HUES48 (cell line): ENCODE results near the gene KCNK4.
A peak's percentile ranks its signal among the peaks of the same experiment; 100 is the strongest.
"Not testable (repeated sequence)": the region's sequence is repeated elsewhere in the genome, so short reads cannot be mapped to it uniquely, and the experiment has no call there.

Experiments used
- H3K27ac ChIP-seq: one replicate; pipeline ENCODE4 v1.7.0; 2013; ENCODE audit warnings: low read depth, low read length, inconsistent platforms
- H3K27me3 ChIP-seq: 2 replicates; pipeline ENCODE4 v1.6.1; 2013; ENCODE audit warnings: mild to moderate bottlenecking, low read length; ENCODE audit not compliant: control insufficient read depth, insufficient read depth
- H3K36me3 ChIP-seq: 2 replicates; pipeline ENCODE4 v1.6.1; 2013; ENCODE audit warnings: low read length; ENCODE audit not compliant: control insufficient read depth, insufficient read depth
- H3K4me1 ChIP-seq: 2 replicates; pipeline ENCODE4 v1.6.1; 2013; ENCODE audit warnings: mild to moderate bottlenecking, low read length; ENCODE audit not compliant: control insufficient read depth, insufficient read depth
- H3K4me3 ChIP-seq: 2 replicates; pipeline ENCODE4 v1.5.1; 2013; ENCODE audit warnings: mild to moderate bottlenecking, low read depth, low read length
- H3K9ac ChIP-seq: 2 replicates; pipeline ENCODE4 v1.6.1; 2013; ENCODE audit warnings: mild to moderate bottlenecking, low read depth, low read length, moderate library complexity
- H3K9me3 ChIP-seq: 2 replicates; pipeline ENCODE4 v1.6.1; 2013; ENCODE audit warnings: low read length; ENCODE audit not compliant: control insufficient read depth, insufficient read depth

KCNK4 gene

DNA sequence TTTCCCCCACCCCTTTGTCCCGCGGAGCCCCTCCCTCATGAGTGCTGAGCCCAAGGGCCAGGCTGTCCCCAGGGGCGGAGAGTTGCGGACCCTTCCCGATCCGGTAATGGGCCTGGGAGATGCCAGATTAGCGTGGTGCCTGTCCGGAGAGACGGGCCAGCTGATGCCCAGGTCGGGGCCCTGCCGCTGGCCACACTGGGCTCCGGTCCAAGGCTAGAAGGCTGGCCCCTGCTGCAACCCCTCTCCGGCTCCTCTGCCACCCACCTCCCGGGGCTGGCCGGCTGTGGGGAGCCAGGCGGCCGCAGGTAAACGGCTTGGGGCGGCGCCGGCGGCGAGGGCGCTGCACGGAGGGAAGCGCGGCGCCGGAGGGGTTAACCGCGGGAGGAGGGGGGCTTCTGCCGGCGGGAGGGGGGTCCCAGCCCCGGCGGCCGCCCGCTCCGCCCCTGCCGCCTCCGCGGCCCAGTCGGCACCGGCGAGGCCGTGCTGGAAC is at the start of gene KCNK4:
TSS of gene KCNK4 (plus strand) at position 41 of the 490 bp plus-strand sequence. CDS start 1,717 bp downstream, outside the sequence.
- peak within 1 kb of the TSS; percentile 54 for H3K4me3 ChIP-seq
- peaks cover 2% of the 10 kb centered on the region; the same call in 1 of the 2 replicates for H3K4me1 ChIP-seq
- peaks cover 78% of the 10 kb centered on the region for H3K27me3 ChIP-seq
- H3K36me3 ChIP-seq, result no peaks in the 10 kb centered on the region
- H3K9ac ChIP-seq, result no peak within 1 kb of the TSS
- H3K27ac ChIP-seq, result no peak within 1 kb of the TSS
- H3K9me3 ChIP-seq, result no peaks in the 10 kb centered on the region

DNA sequence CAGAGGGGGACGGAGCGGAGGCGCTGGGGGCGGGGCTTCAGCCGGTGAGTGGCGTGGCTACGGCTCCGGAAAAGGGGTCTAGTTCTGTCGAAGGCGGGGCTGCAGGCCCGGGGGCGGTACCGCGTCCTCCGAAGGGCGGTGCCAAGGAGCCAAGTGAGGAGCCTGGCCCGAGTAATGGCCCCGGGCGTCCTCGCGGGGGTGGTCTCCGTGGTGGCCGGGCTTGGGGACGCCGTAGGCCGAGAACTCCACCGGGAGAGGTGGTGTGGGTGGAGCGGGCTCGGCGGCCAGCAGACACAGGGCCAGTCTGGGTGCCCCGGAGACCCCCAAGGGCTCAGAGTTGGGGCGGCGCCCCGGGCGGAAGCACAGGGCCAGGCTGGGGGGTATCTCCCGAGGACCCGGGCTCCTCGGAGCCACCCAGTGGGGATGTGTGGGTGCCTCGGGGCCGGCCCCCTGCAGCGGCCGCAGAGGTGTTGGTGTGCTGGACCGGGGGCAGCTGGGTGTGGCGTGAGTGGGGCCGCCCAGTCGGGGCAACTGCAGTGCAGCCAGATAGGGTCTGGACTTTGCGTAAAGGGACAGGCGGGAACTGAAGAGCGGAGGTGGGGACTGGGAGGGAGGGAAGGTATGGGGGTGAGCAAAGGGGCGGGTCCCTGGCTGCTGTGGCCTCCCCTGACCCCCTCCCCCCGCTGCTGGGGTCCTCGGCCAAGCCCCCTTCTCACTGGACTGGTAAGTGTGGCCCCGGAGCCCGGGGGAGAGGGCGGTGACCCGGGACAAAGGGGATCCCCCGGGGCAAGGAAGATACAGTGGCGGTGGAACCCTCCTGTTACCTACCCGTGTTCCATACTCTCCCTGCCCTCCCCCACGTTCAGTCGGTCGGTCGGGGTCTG is 49.4 kb upstream of the KCNK4 start:
- Histone ChIP-seq H3K27ac (peak overlapping the region; percentile 90), H3K4me1 (peaks cover 4% of the 10 kb centered on the region), H3K9me3 (no peaks in the 10 kb centered on the region), H3K36me3 (peaks cover 35% of the 10 kb centered on the region), H3K9ac (peak overlapping the region; percentile 82), H3K4me3 (peak overlapping the region; percentile 95), H3K27me3 (no peaks in the 10 kb centered on the region)

DNA sequence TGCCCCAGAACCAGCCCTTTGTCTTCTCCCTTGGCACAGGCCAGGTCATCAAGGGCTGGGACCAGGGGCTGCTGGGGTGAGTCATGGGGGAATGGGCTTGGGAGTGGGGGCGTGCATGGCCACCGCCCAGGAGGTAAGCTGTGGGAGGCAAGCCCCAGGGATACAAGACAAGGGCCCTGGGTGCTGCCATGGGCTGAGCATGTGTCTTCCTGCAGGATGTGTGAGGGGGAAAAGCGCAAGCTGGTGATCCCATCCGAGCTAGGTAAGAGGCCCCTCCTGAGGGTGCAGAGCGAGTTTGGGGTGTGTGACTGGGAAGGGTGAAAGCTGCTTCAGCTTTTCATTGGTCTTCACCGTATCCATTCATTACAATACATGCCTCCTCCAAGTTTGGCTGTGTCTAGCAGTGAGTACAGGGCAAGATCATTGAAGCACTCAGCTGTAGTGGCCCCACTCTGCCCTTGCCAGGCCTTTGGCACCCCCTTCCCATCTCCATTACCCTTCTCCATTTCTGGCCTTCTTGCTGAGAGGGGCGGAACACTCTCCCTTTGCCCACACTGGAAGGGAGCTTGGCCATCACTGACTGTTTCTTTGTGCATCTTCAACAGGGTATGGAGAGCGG is 47.8 kb upstream of the KCNK4 start:
- peaks cover 12% of the 10 kb centered on the region for H3K4me1 ChIP-seq
- H3K9me3 ChIP-seq, result no peaks in the 10 kb centered on the region
- H3K27me3 ChIP-seq, result no peaks in the 10 kb centered on the region
- peaks cover 25% of the 10 kb centered on the region for H3K36me3 ChIP-seq
- no peak overlapping the region; the same call in 1 of the 2 replicates for H3K4me3 ChIP-seq
- H3K27ac ChIP-seq, result no peak overlapping the region
- H3K9ac ChIP-seq, result no peak overlapping the region

DNA sequence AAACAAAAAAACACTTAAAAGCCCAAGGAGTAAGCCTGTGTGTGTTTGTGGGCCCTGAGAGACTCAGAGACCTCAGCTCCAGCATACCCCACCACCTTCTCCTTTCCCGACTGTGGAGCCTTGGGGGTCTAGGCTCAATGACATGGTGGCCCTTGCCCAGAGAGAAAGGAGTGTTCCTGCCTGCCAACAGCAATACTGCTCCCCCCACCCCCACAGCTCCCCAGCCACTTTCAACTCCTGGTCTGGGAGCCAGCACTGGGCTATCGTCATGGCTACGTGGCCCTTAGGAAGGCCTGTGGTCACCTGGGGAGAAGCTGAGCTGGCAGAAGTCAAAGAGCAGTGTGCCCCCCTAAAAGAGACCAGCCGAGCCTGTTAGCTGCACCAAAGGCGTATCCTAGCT is 47.0 kb upstream of the KCNK4 start:
- Histone ChIP-seq H3K4me3 (no peak overlapping the region), H3K4me1 (peaks cover 20% of the 10 kb centered on the region), H3K27me3 (no peaks in the 10 kb centered on the region), H3K9me3 (no peaks in the 10 kb centered on the region), H3K36me3 (peaks cover 17% of the 10 kb centered on the region), H3K27ac (no peak overlapping the region), H3K9ac (no peak overlapping the region)

DNA sequence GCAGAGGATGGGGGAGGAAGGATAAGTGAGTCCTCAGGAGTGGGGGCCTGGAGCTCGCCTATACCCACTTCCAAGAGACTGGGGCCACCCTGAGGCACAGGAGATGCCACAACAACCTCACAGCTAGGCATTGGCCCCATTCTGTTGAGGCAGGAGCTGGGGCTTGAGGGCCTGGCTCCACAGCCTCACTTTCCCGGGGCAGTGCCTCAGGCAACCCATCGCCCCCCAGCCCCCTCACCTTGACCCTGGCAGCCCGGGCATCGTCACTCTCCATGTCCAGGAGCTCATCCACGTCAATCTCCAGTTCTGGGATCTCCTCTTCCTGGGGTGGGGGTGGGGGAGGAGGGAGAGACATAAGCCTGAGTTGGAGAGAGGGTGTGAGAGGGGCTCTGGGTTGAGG is 46.1 kb upstream of the KCNK4 start:
- H3K27ac ChIP-seq, result peak overlapping the region; percentile 86
- H3K36me3 ChIP-seq, result peaks cover 16% of the 10 kb centered on the region
- no peak overlapping the region for H3K9ac ChIP-seq
- peak overlapping the region; percentile 93; the same call in 1 of the 2 replicates for H3K4me3 ChIP-seq
- H3K9me3 ChIP-seq, result no peaks in the 10 kb centered on the region
- no peaks in the 10 kb centered on the region for H3K27me3 ChIP-seq
- H3K4me1 ChIP-seq, result peaks cover 26% of the 10 kb centered on the region

DNA sequence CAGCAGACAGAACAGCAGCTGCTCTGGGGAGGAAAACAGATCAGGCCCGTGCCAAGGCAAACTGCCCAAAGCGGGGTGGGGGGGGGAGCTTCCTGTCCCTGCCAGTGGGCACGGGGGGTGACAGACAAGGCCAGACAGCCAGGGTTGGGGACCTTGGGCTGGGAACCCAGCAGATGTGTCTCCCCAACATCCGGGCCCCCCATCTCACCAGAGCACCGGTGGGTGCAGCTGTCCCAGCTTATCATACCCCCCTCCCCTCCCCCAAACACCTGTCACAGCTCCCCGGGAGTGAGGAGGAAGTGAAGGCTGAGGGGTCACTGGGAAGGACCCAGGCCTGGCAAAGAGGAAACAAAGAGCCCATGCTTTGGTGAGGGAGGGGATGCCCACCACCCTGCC is 45.7 kb upstream of the KCNK4 start:
- H3K9ac ChIP-seq, result peak overlapping the region; percentile 81
- H3K4me1 ChIP-seq, result peaks cover 28% of the 10 kb centered on the region
- no peaks in the 10 kb centered on the region for H3K27me3 ChIP-seq
- peak overlapping the region; percentile 93 for H3K4me3 ChIP-seq
- peak overlapping the region; percentile 86 for H3K27ac ChIP-seq
- no peaks in the 10 kb centered on the region for H3K9me3 ChIP-seq
- peaks cover 16% of the 10 kb centered on the region for H3K36me3 ChIP-seq

DNA sequence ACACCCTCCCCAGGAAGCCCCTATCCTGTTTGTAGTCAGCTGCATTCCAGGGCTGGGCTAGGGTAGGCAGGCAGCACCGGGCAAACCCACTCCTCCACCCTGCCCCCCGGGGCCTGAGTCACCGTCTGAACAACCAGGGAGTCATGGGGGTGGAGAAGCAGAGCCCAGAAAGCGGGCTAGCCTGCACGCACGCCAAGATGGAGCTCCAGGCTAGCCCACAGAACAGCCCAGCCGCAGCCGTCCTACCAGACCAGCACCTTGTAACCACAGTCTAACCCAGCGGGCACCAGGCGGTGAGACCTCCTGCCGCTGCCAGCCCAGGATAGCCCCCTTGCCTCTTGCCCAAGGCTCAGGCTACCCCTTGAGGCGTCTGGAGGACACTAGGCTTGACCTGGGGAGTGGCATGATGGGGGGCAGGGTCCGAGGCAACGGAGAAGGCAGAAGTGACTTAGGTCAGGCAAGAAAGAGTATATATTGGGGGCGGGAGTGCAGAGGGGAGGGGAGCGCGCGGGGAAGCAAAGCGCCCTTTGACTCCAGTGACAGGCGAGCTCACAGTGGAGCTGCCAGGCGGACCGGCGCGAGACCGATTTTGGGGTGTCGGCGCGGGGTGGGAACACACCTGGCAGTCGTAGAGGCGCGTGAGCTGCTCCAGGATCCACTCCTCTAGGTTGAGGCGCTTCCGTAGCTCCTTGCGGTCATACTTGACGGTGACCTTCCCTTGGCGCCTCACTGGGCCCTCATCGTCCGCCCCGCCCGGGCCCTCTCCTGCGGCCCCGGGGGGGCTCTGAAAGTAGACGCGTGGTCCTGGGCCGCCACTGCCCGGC is 45.1 kb upstream of the KCNK4 start:
- Histone ChIP-seq H3K36me3 (peaks cover 16% of the 10 kb centered on the region), H3K9me3 (no peaks in the 10 kb centered on the region), H3K9ac (peak overlapping the region; percentile 81), H3K4me3 (peak overlapping the region; percentile 93), H3K4me1 (peaks cover 34% of the 10 kb centered on the region), H3K27ac (peak overlapping the region; percentile 86), H3K27me3 (no peaks in the 10 kb centered on the region)

DNA sequence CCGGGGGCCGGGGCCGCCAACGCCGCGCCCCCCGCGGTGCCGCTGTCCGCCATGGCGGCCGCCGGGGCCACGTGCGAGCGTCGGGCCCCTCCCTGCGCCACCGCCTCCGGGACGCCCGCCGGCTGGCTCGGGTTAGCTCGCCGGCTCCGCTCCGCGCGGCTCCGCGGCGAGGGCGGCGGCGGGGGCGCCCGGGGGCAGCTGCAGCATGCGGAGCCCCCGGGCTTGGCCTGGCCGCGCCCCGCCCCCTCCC is 44.6 kb upstream of the KCNK4 start:
- H3K9ac ChIP-seq, result peak overlapping the region; percentile 81; the same call in 1 of the 2 replicates
- peaks cover 34% of the 10 kb centered on the region for H3K4me1 ChIP-seq
- peak overlapping the region; percentile 93; the same call in 1 of the 2 replicates for H3K4me3 ChIP-seq
- not testable (repeated sequence) for H3K27me3 ChIP-seq, H3K9me3 ChIP-seq
- peak overlapping the region; percentile 86 for H3K27ac ChIP-seq
- peaks cover 16% of the 10 kb centered on the region for H3K36me3 ChIP-seq

DNA sequence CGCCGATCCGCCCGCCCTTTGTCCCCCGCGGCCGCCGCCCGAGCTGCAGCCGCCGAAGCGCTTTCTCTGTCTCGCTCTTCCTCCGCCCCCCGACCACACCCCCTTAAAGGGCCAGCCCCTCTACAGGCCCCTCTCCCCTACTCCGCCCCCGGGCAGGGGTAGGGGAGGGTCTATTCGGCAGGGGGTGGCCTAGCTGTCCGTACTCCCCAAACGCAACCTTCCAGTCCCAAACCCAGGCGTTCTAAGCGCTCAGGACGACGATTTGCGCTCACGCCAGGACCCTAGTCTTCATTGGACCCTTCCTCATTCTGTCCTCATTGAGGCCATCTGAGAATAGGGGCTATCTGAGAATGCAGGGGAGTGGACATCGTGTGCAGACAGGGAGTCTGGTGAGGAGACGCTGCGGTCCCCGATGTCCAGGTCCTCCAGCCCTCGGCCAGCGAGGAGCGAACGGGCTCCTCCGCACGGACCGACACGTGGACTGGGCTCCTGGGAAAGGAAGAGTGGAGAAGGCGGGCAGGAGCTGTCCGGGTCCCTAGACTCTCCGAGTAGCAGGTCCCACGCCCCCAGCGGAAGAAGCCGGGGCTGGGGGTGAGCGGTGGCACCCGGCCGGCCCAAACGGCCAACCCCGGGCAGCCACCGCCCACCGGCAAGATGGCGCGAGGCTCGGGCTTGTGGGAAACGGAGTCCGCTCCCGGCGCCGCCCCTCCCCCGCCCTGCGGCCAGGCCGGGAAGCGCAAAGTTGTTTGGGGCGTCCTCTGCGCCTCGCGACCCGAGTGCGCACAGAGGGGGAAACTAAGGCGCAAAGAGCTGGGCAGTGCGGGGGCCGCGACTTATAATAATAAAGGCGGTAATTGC is 44.0 kb upstream of the KCNK4 start, which contains the start of gene PPP1R14B:
TSS of gene PPP1R14B (minus strand) at position 73 of the 858 bp plus-strand sequence. CDS start 270 bp downstream, outside the sequence.
- H3K36me3 ChIP-seq, result peaks cover 16% of the 10 kb centered on the region
- no peaks in the 10 kb centered on the region for H3K27me3 ChIP-seq
- no peaks in the 10 kb centered on the region for H3K9me3 ChIP-seq
- peak within 1 kb of the TSS; percentile 81 for H3K9ac ChIP-seq
- H3K4me3 ChIP-seq, result peak within 1 kb of the TSS; percentile 93
- peaks cover 34% of the 10 kb centered on the region for H3K4me1 ChIP-seq
- peak within 1 kb of the TSS; percentile 94 for H3K27ac ChIP-seq
